GM21576 (cell line): ENCODE results near the gene DRGX.

Experiments
- ATAC-seq: cut with Tn5 transposase; IDR thresholded peaks from one replicate; pipeline ENCODE4 v1.9.1; 2021; ENCODE audit warnings: mild to moderate bottlenecking, moderate library complexity; ENCODE audit not compliant: unreplicated experiment

DRGX gene

DNA sequence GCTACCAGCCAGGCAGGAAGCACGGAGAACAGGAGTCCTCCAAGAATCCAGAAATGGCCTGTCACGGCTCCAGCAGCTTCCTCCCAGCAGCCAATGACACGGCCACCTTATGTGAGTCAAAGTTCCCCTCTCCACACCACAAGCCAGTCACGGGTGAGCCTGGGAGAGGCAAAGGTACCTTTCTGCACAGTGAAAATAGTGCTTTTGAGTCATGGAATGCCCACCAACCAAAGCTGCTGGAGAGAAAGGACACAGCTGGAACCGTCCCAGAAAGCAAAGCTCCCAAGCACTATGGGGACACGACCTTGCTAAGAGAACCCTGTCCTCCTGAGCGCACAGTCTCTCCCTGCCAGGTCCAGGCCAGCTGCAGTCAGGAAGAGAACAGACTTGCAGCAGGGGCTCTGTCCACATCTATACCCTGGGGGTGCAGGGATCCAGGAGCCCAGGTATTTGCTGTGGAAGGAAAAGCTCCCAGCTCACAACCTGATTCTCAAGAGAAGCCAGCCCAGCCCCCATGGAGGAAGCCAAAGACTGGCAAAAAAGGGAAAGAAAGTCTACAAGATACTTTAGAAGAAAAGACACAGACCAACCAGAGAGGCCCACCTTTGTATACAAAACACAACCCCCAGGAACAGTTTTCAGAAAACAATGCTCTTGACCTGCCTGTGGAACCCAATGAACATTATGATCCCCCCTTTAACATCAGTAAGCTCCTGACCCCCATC, 72.6 kb downstream of the DRGX start:
- ATAC-seq = no peak

DNA sequence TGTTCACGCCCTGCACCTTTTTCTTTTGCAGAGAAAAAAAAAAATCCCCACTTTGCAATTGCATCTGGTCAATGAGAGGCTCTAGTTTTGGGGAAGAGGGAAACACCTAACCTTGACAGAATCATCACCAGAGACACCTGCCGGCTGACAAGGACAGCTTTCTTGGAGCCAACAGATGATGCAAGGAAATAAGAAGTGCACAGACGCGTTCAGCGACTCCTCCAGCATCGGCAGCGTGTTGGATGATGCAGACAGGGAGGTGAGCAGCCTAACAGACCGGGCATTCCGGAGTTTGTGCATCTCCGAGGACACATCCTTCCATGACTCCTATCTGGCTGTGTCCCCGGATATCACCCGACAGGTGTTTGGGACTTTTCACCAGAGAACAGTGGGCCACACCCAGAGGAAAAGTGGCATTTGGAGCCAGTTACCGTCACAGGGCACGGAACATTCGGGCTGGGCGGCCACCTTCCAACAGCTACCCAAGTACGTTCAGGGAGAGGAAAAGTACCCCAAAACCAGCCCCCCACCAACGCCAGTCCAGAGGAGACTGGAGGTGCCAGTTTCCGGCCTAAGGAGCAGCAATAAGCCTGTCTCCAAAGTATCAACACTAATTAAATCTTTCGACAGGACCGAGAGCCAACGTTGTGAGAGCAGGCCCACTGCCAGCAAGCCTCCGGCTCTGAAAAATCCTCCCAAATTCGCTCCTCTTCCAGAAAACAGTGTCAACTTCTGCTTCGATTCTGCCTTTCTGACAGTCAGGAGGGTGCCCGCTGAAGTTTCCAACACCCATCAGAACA, 73.3 kb downstream of the DRGX start:
- no peak for ATAC-seq

DNA sequence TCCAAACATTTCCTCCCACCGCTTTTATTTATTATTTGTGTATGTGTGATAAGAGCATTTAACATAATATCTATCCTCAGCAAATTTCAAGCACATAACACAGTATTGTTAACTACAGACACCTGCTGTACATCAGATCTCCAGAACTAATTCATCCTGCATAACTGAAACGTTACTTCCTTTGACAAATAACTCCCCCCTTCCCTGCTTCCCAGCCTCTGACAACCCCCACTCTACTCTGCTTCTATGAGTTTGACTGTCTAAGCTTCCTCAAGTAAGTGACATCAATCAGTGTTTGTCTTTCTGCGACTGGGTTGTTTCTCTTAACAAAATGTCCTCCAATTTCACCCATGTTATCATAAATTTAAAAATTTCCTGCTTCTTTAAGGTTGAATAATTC, 74.9 kb downstream of the DRGX start:
- ATAC-seq = no peak

DNA sequence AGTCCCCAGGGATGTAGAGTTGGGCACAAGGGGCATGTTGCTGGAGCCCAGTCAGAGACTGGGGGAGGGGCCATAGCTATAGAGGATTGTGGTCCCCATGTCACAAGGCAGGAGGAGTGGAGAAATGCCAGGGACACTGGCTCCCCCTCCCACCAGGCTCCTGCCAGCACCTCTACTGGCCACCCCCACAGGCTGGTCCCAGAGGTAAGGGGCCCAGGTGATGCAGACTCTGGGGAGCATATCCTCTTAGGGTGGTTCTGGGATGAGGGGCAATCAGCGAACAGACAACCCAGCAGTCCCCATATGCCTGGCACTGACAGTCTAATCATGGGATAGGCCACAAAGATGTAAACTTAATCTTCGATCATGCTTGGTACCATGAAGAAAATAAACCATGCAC, 75.7 kb downstream of the DRGX start:
- no peak for ATAC-seq

DNA sequence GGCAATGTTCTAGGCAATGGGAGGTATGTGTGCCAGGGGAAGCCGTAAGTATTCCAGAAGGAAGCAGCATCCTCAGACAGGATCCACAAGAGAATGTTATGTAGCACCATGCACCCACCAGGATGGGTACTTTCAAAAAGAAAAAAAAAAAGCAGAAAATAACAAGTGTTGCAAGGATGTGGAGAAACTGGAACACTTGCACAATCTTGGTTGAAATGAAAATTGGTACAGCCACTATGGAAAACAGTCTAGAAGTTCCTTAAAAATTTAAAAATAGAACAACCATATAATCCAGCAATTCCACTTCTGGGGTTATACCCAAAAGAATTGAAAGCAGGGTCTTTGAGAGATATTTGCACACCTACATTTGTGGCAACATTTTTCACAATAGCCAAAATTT, 76.7 kb downstream of the DRGX start:
- no peak for ATAC-seq

DNA sequence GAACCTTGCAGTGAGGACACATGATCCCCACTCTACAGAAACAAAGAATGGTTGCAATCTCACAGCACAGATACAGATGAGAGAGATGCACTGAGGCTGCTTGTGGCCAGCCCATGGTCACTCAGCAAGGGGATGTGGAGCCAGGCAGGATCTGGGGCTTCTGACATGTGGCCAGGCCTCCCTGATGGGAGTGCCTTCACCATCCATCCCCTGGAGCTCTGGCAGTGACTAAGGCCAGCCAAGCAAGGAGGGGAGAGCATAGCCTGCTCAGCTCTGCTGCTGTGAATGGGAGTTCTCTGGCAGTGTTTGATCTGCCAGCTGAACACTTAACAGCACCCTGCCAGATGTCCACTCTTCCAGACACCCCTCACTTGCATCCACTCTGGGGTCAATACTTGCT, 77.1 kb downstream of the DRGX start:
- ATAC-seq = no peak

DNA sequence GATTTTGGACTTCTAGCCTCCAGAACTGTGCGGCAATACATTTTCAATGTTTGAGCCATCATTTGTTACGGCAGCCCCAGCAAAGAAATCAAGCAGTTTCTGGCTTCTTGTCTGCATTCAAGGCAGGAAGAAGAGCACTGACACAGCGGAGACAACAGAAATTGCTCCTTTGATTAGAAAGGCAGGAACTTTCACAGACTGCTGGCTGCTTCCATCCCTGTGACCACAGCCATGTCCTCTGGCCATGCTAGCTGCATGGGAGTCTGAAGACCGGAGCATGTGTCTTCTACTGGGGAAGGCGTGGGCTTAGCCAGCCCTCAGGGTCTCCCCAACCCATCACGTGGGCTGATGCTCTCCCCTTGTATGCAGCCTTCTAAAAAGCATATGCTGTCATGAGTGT, 77.9 kb downstream of the DRGX start:
- no peak for ATAC-seq

DNA sequence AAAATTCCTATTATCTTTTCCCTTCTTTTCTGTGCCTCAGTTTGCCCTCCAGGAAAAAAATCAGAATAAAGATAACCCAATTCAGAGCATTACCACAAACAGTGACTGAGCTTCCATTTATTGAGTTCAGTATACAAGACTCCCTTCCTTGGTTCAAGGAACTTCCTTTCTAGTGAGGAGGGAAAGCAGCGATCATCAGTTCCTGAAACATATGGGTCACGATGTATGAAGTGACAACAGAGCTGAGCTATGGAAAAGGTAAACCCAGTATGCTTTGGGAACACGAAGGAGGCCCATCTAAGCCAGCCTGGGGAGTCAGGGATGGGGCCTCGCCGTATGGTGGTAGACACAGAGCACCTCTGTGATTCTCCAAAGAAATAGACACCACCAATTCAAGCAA, 81.1 kb downstream of the DRGX start:
- ATAC-seq = no peak
